ENCODE data around the gene DEF6. TPM values are rescaled to one million over a fixed set of nuclear protein-coding genes. Genes with fewer than 3 reads are reported as not detected.

Gene DEF6
- total RNA-seq, 4 donors from 2014 or later = 2.5 to 4.7 (median 3.6) TPM

- DNase-seq (ENCODE audit: extremely low spot score) = peak; percentile 84
- WGBS = 56% methylated on average over 6 of the region's 6 CpGs
- Histone ChIP-seq H3K4me3 (no peak overlapping the region), H3K27ac (replicated peaks in 1 of 4) (no peak overlapping the region), H3K9me3 (no peaks in the 10 kb centered on the region), H3K36me3 (no peaks in the 10 kb centered on the region), H3K4me1 (peaks cover 0 to 6% (median 0%) of the 10 kb centered on the region in 4 donors), H3K27me3 (peaks cover 0 to 10% (median 0%) of the 10 kb centered on the region in 4 donors)
- intact Hi-C loops (cut with DNase I) = no loop called here
- TF ChIP-seq POLR2A (IDR thresholded peaks at IDR 0.05; ENCODE audit: low read depth) (no peak), EP300 (IDR thresholded peaks at IDR 0.05) (no peak), CTCF (IDR thresholded peaks at IDR 0.05) (no peak), POLR2AphosphoS5 (IDR thresholded peaks at IDR 0.05) (no peak)
Observed at GRCh38 chr6:35311390-35312075, 13.9 kb downstream of the DEF6 start.

GRCh38 chr6:35312076-35312800, 14.6 kb downstream of the DEF6 start:
- Histone ChIP-seq H3K27ac (replicated peaks in 1 of 4) (no peak overlapping the region), H3K4me1 (peaks cover 0 to 6% (median 0%) of the 10 kb centered on the region in 4 donors), H3K9me3 (no peaks in the 10 kb centered on the region), H3K4me3 (no peak overlapping the region), H3K27me3 (peaks cover 0 to 10% (median 0%) of the 10 kb centered on the region in 4 donors), H3K36me3 (no peaks in the 10 kb centered on the region)
- no peak for DNase-seq (ENCODE audit: extremely low spot score)
- TF ChIP-seq POLR2A (IDR thresholded peaks at IDR 0.05; ENCODE audit: low read depth) (no peak), POLR2AphosphoS5 (IDR thresholded peaks at IDR 0.05) (no peak), EP300 (IDR thresholded peaks at IDR 0.05) (no peak)
- intact Hi-C loops (cut with DNase I) = no loop called here
- 88% methylated on average over 11 of the region's 19 CpGs for WGBS

- Histone ChIP-seq H3K36me3 (no peaks in the 10 kb centered on the region), H3K9me3 (no peaks in the 10 kb centered on the region), H3K27ac (replicated peaks in 1 of 4) (no peak overlapping the region), H3K4me3 (no peak overlapping the region), H3K27me3 (peaks cover 0 to 10% (median 0%) of the 10 kb centered on the region in 4 donors), H3K4me1 (peaks cover 4 to 10% (median 5%) of the 10 kb centered on the region in 4 donors)
- DNase-seq (ENCODE audit: extremely low spot score) = no peak
- WGBS = 46% methylated on average over 2 of the region's 2 CpGs
- intact Hi-C loops (cut with DNase I) = no loop called here
- TF ChIP-seq POLR2AphosphoS5 (IDR thresholded peaks at IDR 0.05) (no peak), EP300 (IDR thresholded peaks at IDR 0.05) (no peak), CTCF (IDR thresholded peaks at IDR 0.05) (no peak), POLR2A (IDR thresholded peaks at IDR 0.05; ENCODE audit: low read depth) (no peak)
Observed at GRCh38 chr6:35312807-35313206, 15.2 kb downstream of the DEF6 start.

GRCh38 chr6:35317483-35318195, 20.0 kb downstream of the DEF6 start:
- H3K9me3 ChIP-seq = no peaks in the 10 kb centered on the region
- 48% methylated on average over 8 of the region's 28 CpGs for WGBS
- peak overlapping the region; percentile 51 to 57 (median 56) for H3K4me3 ChIP-seq
- peaks cover 12 to 19% (median 16%) of the 10 kb centered on the region in 4 donors for H3K4me1 ChIP-seq
- intact Hi-C loops (cut with DNase I) = no loop called here
- H3K27ac ChIP-seq (replicated peaks in 1 of 4) = peak overlapping the region; percentile 55 to 70 (median 66)
- H3K27me3 ChIP-seq = no peaks in the 10 kb centered on the region
- no peaks in the 10 kb centered on the region for H3K36me3 ChIP-seq
- TF ChIP-seq POLR2A (IDR thresholded peaks at IDR 0.05; ENCODE audit: low read depth) = no peak
- TF ChIP-seq EP300 (IDR thresholded peaks at IDR 0.05) = no peak
- no peak for TF ChIP-seq CTCF (IDR thresholded peaks at IDR 0.05)
- TF ChIP-seq POLR2AphosphoS5 (IDR thresholded peaks at IDR 0.05) = no peak
- no peak for DNase-seq (ENCODE audit: extremely low spot score)

Data from esophagus muscularis mucosa (tissue), 4 donors.